NCI-H2107 (cell line): ENCODE data around the gene VAT1L.

Source experiments
- DNase-seq: peaks from one replicate; lab custom pipeline; 2025; lab: John Stamatoyannopoulos, UW

Gene VAT1L

DNA sequence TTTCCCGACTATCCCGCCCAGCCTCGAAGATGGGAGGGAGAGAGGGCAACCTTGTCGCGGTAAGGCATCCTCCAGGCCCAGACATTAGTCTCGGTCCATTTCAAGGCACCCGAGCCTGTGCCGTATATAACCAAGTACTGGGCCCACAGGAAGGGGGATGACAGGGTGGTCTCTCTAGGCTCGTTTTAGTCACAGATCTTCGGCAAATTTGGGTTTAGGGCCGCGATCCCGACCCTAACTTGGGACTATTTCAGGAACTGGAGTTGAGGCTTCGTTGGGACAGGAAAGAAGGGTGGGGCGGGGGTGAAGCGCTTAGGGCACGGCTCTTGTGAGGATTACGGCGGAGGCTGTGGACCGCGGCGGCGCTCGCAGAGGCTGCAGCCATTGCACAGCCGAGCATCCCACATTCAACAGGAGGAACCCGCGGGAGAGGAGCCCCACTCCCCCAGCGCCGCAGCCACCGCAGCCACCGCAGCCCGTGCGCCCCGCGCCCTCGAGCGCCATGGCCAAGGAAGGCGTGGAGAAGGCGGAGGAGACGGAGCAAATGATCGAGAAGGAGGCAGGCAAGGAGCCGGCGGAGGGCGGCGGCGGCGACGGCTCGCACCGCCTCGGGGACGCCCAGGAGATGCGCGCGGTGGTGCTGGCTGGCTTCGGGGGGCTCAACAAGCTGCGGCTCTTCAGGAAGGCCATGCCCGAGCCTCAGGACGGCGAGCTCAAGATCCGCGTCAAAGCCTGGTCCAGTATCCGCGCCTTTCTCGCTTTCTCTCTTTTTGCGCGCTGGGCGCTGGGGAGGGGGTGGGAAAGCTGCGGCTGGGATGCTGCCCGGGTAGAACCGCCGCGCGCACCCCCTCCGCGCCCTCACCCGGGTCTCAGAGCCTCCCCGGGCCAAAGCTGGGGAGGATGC is at the start of gene VAT1L:
TSS of gene VAT1L (plus strand) at position 384 of the 904 bp plus-strand sequence. CDS start at position 503, 119 bp downstream.
- no peak for DNase-seq

- no peak for DNase-seq
Measured at GRCh38 chr16:77738706-77739558, 49.4 kb upstream of the VAT1L start.

- DNase-seq = no peak
Measured at GRCh38 chr16:77739559-77739892, 48.8 kb upstream of the VAT1L start.

DNA sequence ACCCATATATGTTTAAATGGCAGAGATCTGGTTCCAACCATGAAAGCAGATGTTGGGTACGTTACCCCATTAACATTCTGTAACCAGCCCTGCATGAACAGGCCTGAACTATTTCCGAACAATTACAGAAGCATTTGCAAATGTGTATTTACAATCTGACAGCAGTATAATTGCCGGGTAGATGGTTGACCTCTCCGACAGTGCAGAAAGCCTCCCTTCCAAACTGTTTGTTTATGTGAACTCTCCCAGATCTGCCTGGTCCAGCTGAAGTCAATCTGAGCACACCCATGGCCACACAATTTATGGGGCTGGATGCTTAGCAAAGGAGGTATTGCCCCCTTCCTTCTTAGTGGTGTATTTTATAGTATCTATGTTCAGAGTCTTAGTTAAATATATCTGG is 44.2 kb upstream of the VAT1L start:
- DNase-seq = no peak

GRCh38 chr16:77745972-77746371 is 42.4 kb upstream of the VAT1L start:
- no peak for DNase-seq

DNA sequence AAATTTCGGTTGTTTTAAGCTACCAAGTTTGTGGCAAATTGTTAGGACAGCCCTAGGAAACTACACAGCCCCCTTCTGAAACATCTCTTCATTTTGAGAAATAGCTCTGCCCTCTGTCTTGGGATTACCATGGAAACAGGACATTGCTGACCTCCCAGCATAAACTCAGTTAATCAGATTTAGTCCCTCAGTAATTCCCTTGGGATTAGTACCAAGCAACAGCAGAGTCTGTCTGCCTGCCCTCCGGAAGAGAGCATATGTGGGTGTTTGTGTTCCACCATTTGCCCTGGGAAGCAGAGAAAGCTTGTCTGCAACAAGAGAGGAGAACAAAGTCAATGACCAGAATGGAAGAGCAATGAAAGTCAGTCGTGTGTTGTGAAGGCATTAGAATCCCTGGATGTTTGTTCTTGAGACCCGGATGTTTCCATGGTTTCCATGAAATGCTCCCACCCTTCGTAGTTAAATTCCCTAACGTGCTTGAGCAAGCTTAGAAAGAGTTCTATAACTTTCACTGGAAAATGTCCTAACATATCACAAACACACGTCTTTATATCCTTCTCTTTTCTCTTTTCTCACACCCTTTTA is 39.9 kb upstream of the VAT1L start:
- no peak for DNase-seq

- DNase-seq = no peak
Measured at GRCh38 chr16:77749415-77749814, 38.9 kb upstream of the VAT1L start.

- DNase-seq = no peak
Measured at GRCh38 chr16:77758046-77758445, 30.3 kb upstream of the VAT1L start.

GRCh38 chr16:77758508-77758907 is 29.9 kb upstream of the VAT1L start:
- DNase-seq = no peak

DNA sequence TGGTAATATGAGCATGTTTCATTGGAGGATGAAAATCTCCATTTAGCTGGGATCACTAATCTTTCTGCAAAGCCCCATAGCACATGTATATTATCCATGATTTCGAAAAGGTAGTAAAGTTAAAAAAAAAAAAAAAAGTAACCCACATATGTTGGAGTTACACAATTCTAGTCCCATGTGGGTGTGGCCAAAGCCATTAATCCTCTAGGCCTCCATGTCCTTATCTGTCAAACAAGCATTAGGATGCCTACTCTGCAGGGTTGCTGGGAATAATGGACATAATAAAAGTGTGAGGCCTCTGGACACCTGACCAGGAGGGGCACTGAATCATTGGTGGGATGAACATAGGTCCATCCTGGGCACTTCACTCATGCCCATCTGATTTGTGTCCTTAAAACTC is 29.2 kb upstream of the VAT1L start:
- DNase-seq = no peak

- no peak for DNase-seq
Measured at GRCh38 chr16:77759821-77760220, 28.5 kb upstream of the VAT1L start.

- no peak for DNase-seq
Measured at GRCh38 chr16:77760800-77761199, 27.6 kb upstream of the VAT1L start.

DNA sequence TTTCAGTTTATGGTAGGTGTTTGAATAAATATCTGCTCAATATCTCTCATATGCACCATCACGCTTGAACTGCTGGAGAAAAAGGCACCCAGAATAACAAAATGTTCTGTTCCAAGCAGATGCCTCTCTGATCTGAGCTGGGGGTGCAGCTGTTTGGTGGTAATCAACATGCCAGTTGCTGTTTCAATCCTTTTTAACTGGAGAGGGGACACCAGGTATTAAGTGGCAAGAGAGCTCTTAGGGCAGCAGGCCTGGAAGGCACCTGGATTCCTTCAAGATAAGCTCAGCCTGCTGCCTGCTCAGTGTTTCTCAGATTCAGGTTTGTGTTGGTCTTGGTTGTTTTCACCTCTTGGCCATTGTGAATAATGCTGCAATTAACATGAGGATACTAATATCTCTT is 27.2 kb upstream of the VAT1L start:
- no peak for DNase-seq

DNA sequence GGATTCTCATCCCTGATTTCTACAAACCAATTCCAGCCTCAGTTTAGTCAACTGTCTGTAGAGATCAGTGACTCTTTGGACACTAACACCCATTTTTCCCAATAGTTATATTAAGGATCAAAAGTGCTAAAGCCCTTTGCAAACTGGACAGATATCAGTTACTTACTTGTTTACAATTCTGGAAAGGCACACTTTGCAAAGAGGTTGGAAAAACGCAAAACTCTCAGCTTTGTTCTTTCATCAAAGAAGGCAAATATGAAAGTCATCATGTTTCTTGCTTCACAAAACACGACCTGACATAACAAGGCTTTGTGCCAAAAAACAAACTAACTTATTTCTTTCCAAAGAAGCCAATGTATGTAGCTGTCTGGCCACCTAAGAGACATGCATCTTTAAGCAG is 26.1 kb upstream of the VAT1L start:
- DNase-seq = no peak

- DNase-seq = no peak
Measured at GRCh38 chr16:77763994-77764393, 24.4 kb upstream of the VAT1L start.

GRCh38 chr16:77767211-77767610 is 21.2 kb upstream of the VAT1L start:
- DNase-seq = no peak

DNA sequence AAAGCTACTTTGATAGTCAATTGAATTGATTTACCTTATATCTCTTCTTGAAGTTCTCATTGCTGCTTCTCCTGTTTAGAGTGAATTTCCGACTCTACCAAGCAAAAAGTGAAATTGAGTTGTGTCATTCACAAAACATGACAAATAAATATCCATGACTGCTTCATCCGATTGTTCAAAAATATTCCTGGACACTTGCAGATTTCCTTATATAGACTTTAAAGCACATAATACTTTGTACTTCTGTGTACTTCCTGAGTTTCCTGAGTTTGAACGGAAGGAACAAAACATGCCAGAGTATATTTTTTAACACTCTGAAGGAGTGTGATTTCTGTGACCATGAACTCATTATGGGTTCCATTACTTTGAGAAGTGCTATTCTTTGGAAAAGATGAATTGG is 20.5 kb upstream of the VAT1L start:
- DNase-seq = no peak

- DNase-seq = no peak
Measured at GRCh38 chr16:77775911-77776909, 12.2 kb upstream of the VAT1L start.

DNA sequence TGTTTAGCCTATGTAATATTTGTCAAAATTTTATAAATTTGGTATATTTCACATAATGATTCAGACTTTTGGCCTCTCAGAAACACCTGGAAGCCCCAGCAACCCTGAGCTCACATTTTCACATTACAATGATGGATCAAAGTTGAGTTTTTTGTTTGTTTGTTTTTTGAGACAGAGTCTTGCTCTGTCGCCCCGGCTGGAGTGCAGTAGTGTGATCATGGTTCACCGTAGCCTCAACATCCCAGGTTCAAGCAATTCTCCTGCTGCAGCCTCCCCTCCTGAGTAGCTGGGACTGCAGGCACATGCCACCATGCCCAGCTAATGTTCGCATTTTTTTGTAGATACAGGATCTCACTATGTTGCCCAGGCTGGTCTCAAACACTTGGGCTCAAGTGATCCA is 10.6 kb upstream of the VAT1L start:
- DNase-seq = no peak

DNA sequence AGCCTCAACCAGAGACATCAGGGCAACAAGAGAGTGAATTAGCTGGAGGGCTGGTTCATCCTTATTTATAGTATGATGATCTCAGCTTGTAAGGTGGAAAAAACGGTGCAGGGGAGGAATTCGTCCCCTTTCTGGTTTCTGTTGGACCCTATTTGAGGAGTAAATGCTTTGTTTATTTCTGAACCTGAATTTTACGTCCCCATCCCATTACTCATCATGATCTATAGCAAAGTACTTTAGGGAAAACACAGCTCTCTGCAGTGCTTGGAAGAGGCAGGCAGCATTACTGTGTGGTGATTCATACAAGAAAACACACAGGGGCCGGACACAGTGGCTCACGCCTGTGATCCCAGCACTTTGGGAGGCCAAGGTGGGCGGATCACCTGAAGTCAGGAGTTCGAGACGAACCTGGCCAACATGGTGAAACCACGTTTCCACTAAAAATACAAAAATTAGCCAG is 8.0 kb upstream of the VAT1L start:
- DNase-seq = no peak

- DNase-seq = no peak
Measured at GRCh38 chr16:77781091-77781490, 7.3 kb upstream of the VAT1L start.
